ENCODE results near the gene CD37.
"Not testable (repeated sequence)": the region's sequence is repeated elsewhere in the genome, so short reads cannot be mapped to it uniquely, and the experiment has no call there.

GRCh38 chr19:49331187-49331586 lies 4.0 kb upstream of the CD37 start:
- not testable (repeated sequence) for TF ChIP-seq CTCF (IDR thresholded peaks at IDR 0.05; ENCODE audit: low read depth, low read length); EZH2phosphoT487 (IDR thresholded peaks at IDR 0.05; ENCODE audit: low read depth)

Measured in OCI-LY3 (cell line).